LNCAP (cell line): ENCODE results near the gene SUMO3.

Experiments used
- TF ChIP-seq, protein P1 (sequence below): fragments of 450-650 bp; IDR thresholded peaks from 2 replicates; pipeline ENCODE4 v1.5.1; 2017; ENCODE audit warnings: mild to moderate bottlenecking

The SUMO3 gene

GRCh38 chr21:44857127-44857892 is 39.4 kb upstream of the SUMO3 start:
- TF ChIP-seq, protein P1, sequence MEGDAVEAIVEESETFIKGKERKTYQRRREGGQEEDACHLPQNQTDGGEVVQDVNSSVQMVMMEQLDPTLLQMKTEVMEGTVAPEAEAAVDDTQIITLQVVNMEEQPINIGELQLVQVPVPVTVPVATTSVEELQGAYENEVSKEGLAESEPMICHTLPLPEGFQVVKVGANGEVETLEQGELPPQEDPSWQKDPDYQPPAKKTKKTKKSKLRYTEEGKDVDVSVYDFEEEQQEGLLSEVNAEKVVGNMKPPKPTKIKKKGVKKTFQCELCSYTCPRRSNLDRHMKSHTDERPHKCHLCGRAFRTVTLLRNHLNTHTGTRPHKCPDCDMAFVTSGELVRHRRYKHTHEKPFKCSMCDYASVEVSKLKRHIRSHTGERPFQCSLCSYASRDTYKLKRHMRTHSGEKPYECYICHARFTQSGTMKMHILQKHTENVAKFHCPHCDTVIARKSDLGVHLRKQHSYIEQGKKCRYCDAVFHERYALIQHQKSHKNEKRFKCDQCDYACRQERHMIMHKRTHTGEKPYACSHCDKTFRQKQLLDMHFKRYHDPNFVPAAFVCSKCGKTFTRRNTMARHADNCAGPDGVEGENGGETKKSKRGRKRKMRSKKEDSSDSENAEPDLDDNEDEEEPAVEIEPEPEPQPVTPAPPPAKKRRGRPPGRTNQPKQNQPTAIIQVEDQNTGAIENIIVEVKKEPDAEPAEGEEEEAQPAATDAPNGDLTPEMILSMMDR = no peak

GRCh38 chr21:44856131-44856530 is 38.3 kb upstream of the SUMO3 start:
- TF ChIP-seq, protein P1 = no peak

GRCh38 chr21:44855572-44855971 is 37.7 kb upstream of the SUMO3 start:
- TF ChIP-seq, protein P1 = no peak

DNA sequence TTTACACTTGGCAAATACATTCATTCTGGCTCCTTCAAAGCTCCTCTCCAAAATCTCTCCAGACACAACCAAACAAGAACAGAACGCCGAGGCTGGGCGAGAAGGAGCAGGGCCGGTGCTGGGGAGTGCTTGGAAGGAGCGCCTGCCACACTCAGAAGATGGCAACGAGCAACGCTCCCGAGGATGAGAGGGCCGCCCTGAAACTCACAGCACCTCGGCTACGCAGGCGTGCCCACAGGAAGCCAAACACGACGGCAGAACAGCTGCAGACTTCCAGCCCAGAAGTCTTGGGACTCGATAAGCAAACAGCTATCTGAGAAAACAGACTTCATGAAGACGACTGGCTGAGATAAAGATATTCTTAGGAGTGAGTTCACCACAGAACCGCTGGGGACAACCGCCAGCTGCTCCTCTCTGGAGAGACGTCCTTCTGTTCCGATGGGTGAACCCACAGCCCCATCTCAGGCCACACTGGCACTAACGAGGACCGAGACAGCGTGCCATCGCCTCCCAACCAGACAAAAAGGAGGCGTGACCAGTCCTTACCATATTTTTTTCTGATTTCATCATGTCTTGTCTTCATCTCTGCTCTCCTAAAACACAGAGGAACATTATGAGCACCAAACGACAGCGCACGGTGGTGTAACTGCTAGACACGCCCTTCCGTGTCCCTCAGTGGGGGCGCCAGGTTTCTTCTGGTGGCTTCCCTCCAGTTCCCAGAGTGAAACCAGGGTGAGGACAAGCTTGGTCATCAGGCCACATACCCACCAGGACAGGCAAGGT is 37.0 kb upstream of the SUMO3 start:
- TF ChIP-seq, protein P1 = no peak

GRCh38 chr21:44854391-44854663 is 36.5 kb upstream of the SUMO3 start:
- TF ChIP-seq, protein P1 = no peak

DNA sequence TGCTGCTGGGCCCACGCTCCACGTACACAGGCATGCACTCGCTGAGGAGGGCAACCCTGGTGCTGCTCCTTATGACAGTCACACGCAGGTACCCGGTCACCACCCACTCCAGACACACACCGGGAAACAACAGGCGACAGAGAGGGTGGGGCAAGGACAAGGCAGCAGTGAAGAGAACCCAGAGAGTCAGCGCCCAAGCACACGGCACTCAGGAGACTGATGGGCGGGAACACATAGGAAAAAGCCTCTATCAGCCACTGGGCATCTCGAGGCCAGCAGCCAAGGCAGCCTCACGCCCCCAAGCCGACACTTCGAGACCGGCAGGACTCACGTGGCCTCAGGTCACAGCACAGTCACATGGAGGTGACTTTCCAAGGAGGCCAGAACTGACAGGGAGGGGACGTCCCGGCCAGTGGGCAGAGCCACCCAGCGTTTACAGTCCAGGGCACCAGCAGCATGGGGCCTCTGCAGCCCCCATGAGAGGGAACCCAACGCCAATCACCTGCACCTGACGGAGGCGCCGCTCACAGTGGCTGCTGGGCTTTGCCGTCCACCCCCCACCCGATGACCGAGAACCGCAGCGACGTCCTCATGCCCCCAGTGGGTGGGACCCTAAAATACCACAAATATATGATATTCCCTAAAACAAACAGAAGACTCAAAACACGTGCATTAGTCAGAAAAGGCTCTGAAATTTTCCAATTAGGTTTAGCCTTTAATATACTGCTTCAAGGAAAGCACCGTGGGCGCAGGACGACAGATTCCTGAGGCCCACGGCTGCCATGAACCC is 35.9 kb upstream of the SUMO3 start:
- TF ChIP-seq, protein P1 = no peak

DNA sequence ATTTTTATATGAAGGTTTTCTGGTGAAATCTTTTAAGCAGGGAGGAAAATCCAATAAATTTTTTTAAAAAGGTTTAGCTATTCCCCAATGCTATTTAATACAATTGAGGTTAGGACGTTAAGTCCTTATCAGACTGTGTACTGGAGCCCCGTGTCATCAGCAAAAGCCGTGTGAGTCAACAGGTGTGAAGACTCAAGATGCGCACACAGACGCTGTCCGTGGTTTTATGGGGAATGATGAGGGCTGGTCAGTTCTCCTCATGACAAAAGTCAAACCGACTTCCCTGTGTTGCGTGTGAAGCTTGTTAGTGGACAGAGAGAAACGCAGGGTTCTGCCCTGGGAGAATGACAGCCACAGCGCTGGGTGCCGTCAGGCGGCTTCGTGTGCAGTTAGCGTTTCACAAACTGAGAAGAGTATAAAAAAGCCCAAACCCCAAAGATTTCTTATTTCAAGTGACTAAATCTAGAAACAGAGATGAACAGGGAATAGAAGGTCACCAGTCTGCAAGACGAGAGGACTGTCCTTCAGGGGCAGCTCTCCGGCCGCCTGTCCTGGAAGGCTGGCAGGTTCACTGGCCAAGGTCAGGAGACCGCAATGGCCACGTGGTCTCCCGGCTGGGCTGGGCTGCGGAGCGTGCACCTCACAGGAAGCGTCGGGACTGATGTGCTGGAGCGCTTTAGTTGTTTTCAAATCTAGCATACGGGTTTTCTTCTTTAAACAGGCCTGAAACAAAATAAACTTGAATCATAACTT is 33.2 kb upstream of the SUMO3 start:
- TF ChIP-seq, protein P1 = no peak
